ENCODE measurements around the gene NAA60.
"Not testable (repeated sequence)": the region's sequence is repeated elsewhere in the genome, so short reads cannot be mapped to it uniquely, and the experiment has no call there.

NAA60 gene

GRCh38 chr16:3482659-3483241 is 39.3 kb downstream of the NAA60 start:
- no peak for DNase-seq (ENCODE audit: low read depth in 2 of 2)

- no peak for DNase-seq (ENCODE audit: low read depth in 2 of 2)
Observed at GRCh38 chr16:3484318-3485096, 41.0 kb downstream of the NAA60 start.

- no peak for DNase-seq (ENCODE audit: low read depth in 2 of 2)
Observed at GRCh38 chr16:3485097-3485745, 41.7 kb downstream of the NAA60 start.

GRCh38 chr16:3485821-3486505 is 42.5 kb downstream of the NAA60 start:
- DNase-seq (ENCODE audit: low read depth in 2 of 2), result no peak

- no peak for DNase-seq (ENCODE audit: low read depth in 2 of 2)
Observed at GRCh38 chr16:3486506-3487215, 43.2 kb downstream of the NAA60 start.

- no peak for DNase-seq (ENCODE audit: low read depth in 2 of 2)
Observed at GRCh38 chr16:3487521-3488410, 44.3 kb downstream of the NAA60 start.

GRCh38 chr16:3488801-3489200 is 45.3 kb downstream of the NAA60 start:
- no peak for DNase-seq (ENCODE audit: low read depth in 2 of 2)

GRCh38 chr16:3490911-3491629 is 47.6 kb downstream of the NAA60 start:
- no peak for DNase-seq (ENCODE audit: low read depth in 2 of 2)

GRCh38 chr16:3492356-3492755 is 48.9 kb downstream of the NAA60 start:
- no peak for DNase-seq (ENCODE audit: low read depth in 2 of 2)

- DNase-seq (ENCODE audit: low read depth in 2 of 2), result no peak
Observed at GRCh38 chr16:3494386-3494973, 51.0 kb downstream of the NAA60 start.

GRCh38 chr16:3495176-3495575 is 51.7 kb downstream of the NAA60 start, which contains the start of gene C16orf90:
Gene C16orf90 (minus strand): TSS chr16:3495489. CDS start chr16:3495421, 68 bp downstream.
- DNase-seq (ENCODE audit: low read depth in 2 of 2), result no peak

GRCh38 chr16:3496386-3496785 is 52.9 kb downstream of the NAA60 start:
- no peak for DNase-seq (ENCODE audit: low read depth in 2 of 2)

GRCh38 chr16:3497771-3498170 is 54.3 kb downstream of the NAA60 start:
- no peak for DNase-seq (ENCODE audit: low read depth in 2 of 2)

GRCh38 chr16:3498988-3499387 is 55.5 kb downstream of the NAA60 start:
- DNase-seq (ENCODE audit: low read depth in 2 of 2), result no peak

GRCh38 chr16:3501412-3501761 is 57.9 kb downstream of the NAA60 start:
- not testable (repeated sequence) for DNase-seq (ENCODE audit: low read depth in 2 of 2)

- DNase-seq (ENCODE audit: low read depth in 2 of 2), result no peak
Observed at GRCh38 chr16:3501783-3502400, 58.4 kb downstream of the NAA60 start.

- DNase-seq (ENCODE audit: low read depth in 2 of 2), result no peak
Observed at GRCh38 chr16:3503523-3503922, 60.0 kb downstream of the NAA60 start.

GRCh38 chr16:3508736-3509135 is 65.3 kb downstream of the NAA60 start:
- DNase-seq (ENCODE audit: low read depth in 2 of 2), result no peak

- no peak for DNase-seq (ENCODE audit: low read depth in 2 of 2)
Observed at GRCh38 chr16:3509470-3509928, 66.0 kb downstream of the NAA60 start.
